Activated naive CD4-positive, alpha-beta T cell treated with anti-CD3 and anti-CD28 coated beads, Interleukin-2, amount 50 U/mL, for 24 hours (primary cell): ENCODE measurements around the gene CLSTN2.

Experiments used
- H3K27ac Mint-ChIP-seq: one replicate; pipeline ENCODE4 v1.8.0; 2021; ENCODE audit warnings: mild to moderate bottlenecking, mixed read lengths
- H3K27me3 Mint-ChIP-seq: one replicate; pipeline ENCODE4 v1.8.0; 2021; ENCODE audit warnings: mixed read lengths
- H3K36me3 Mint-ChIP-seq: one replicate; pipeline ENCODE4 v1.8.0; 2021; ENCODE audit warnings: mixed read lengths
- H3K4me1 Mint-ChIP-seq: one replicate; pipeline ENCODE4 v1.8.0; 2021; ENCODE audit warnings: mixed read lengths
- H3K4me3 Mint-ChIP-seq: one replicate; pipeline ENCODE4 v1.8.0; 2021; ENCODE audit warnings: mild to moderate bottlenecking, mixed read lengths
- H3K9me3 Mint-ChIP-seq: one replicate; pipeline ENCODE4 v1.8.0; 2021; ENCODE audit warnings: mixed read lengths

CLSTN2 gene

DNA sequence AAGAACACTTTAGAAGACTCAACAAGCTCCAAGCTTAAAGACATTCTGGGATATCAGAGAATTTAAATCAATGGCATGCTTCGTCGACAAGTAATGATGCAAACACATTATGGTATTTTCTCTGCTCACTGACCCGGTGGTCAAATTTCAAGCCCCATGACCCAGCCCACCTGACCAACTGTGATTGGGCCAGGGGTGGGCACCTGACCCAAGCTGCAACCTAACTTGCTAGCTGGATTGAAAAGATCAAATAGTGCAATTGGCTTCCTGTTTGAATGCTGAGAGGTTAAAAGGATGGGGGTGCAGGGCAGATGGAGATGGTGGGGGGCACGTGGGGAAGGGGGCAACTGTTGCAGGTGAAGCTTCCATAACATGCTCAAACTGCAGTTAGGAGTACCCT, 250.4 kb downstream of the CLSTN2 start:
- Mint-ChIP-seq H3K27ac (no peak overlapping the region), H3K27me3 (peaks cover 4% of the 10 kb centered on the region), H3K9me3 (no peaks in the 10 kb centered on the region), H3K4me1 (no peaks in the 10 kb centered on the region), H3K36me3 (no peaks in the 10 kb centered on the region), H3K4me3 (no peak overlapping the region)

DNA sequence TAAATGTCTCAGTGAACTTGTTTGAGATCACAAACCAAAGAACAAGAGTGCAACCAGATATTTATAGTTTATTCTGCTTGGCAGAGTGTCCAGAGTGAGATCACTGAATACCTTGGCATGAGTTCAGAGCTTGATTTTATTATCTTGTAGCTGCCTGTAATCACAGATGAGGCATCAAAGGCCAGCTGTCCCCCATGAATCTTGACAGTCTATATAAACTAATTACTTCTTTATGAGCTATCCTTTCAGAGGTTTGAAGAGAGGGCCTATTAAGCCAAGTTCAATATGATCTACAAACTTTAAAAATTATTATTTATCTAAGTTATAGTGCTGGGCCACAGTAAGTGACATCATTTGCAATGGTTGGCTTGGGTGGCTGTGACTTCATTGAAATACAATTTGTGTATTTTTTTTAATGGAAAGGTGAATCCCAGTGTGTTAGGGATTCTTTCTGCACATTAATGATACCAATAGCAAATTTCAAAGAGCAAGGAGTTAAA, 251.5 kb downstream of the CLSTN2 start:
- no peak overlapping the region for H3K4me3 Mint-ChIP-seq
- H3K27me3 Mint-ChIP-seq = peaks cover 4% of the 10 kb centered on the region
- no peak overlapping the region for H3K27ac Mint-ChIP-seq
- no peaks in the 10 kb centered on the region for H3K4me1 Mint-ChIP-seq
- no peaks in the 10 kb centered on the region for H3K9me3 Mint-ChIP-seq
- no peaks in the 10 kb centered on the region for H3K36me3 Mint-ChIP-seq

DNA sequence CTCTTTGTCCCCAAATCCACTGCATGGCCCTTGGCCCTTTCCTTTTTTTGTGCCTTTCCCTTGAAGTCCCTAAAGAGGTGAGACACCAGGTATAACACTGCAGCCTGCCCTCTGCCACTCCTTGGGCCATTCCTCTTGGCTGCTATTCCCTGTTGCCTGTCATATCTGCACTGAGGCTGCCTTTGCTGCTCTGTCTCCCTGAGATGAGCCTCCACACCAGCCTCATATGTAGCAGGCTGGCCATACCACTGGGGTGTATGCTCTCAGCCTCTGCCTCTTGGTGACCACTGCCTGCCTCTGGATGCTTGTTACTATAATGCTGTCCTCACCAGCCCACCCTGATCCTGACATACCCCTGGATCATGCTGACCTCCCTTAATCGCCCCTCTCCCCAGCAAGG, 252.0 kb downstream of the CLSTN2 start:
- Mint-ChIP-seq H3K36me3 (no peaks in the 10 kb centered on the region), H3K27ac (no peak overlapping the region), H3K9me3 (no peaks in the 10 kb centered on the region), H3K4me3 (no peak overlapping the region), H3K27me3 (peaks cover 4% of the 10 kb centered on the region), H3K4me1 (no peaks in the 10 kb centered on the region)

DNA sequence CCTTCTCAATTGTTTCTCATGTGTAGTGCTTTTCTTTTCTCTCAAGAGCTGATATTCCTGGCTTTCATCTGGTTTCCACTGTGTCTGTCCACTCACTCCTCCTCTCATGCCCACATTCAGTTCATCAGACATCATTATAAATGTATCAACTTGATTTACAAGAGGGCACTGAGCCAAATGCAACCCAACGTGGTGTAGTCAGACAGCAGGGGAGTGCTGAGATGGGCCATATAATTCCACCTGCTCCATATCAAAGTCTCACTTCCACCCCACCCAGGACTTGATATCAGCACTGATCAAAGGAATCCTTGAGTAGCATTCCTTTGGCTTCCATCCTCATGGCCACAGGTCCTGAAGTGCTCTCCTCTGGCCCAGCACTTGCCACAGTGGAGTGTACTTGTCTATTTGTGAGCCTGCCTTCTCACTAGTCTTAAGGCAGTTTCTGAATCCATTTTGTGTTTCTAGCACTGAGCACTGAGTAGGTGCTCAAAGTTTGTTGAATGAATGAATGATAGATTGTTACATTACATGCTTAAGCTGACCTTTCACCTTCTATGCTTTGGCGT, 252.8 kb downstream of the CLSTN2 start:
- H3K27me3 Mint-ChIP-seq = peaks cover 3% of the 10 kb centered on the region
- no peak overlapping the region for H3K4me3 Mint-ChIP-seq
- no peaks in the 10 kb centered on the region for H3K36me3 Mint-ChIP-seq

DNA sequence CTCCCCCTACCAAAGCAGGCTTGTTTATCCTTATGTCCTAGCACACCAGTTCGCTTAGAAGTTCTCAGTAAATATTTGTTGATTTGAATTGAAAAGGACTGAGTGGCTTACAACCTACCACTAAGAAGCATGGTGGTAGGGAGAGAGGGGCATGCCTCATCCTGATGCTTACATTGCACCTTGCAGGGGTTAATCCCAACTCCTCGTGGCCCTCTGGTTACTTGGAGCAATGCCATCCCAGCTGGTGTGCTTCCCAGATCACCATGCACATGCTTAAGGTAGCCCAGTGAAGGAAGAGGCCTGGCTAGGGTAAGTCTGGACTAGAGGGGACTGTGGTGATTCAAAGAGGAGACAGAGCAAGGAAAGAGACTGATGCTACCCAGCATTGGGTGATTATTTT, 253.3 kb downstream of the CLSTN2 start:
- no peaks in the 10 kb centered on the region for H3K36me3 Mint-ChIP-seq
- no peak overlapping the region for H3K4me3 Mint-ChIP-seq
- peaks cover 2% of the 10 kb centered on the region for H3K27me3 Mint-ChIP-seq
- no peaks in the 10 kb centered on the region for H3K4me1 Mint-ChIP-seq
- H3K27ac Mint-ChIP-seq = no peak overlapping the region
- H3K9me3 Mint-ChIP-seq = peaks cover 10% of the 10 kb centered on the region

More for the DNA sequence above, 252.8 kb downstream of the CLSTN2 start:
- Mint-ChIP-seq H3K9me3 (peaks cover 5% of the 10 kb centered on the region), H3K27ac (no peak overlapping the region), H3K4me1 (no peaks in the 10 kb centered on the region)

DNA sequence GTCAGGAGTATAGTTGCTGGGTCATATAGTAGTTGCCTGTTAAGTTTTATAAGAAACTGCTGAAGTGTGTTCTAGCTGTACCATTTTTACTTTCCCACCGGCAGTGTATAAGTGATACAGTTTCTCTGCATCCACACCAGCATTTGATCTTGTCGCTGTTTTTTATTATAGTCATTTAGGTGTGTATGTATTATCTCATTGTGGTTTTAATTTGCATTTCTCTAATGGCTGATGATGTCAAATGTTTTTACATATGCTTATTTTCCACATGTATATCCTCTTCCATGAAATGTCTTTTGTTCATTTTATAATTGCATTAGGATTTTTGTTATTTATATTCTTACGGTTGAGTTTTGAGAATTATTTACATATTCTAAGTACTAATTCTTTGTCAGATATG, 254.3 kb downstream of the CLSTN2 start:
- peaks cover 2% of the 10 kb centered on the region for H3K27me3 Mint-ChIP-seq
- H3K4me3 Mint-ChIP-seq = no peak overlapping the region
- H3K4me1 Mint-ChIP-seq = no peaks in the 10 kb centered on the region

DNA sequence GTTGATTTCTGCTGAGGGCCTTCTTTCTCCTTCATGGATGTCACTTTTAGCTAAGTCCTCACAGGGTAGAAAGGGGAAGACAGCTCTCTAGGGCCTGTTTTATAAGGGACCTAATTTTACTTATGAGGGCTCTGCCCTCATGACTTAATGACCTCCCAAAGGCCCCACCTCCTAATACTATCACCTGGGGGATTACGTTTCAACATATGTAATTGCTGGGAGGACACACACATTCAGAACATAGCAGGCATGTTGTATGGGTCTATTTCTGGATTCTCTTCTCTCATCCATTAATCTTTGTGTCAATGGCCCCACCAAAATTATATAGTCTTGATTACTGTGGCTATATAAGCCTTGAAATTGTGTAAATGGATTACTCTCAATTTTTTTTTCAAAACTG, 255.0 kb downstream of the CLSTN2 start:
- peaks cover 21% of the 10 kb centered on the region for H3K9me3 Mint-ChIP-seq
- peaks cover 2% of the 10 kb centered on the region for H3K27me3 Mint-ChIP-seq
- H3K4me3 Mint-ChIP-seq = no peak overlapping the region
- H3K4me1 Mint-ChIP-seq = no peaks in the 10 kb centered on the region
- peaks cover 3% of the 10 kb centered on the region for H3K36me3 Mint-ChIP-seq
- H3K27ac Mint-ChIP-seq = no peak overlapping the region

More for the DNA sequence above, 254.3 kb downstream of the CLSTN2 start:
- no peak overlapping the region for H3K27ac Mint-ChIP-seq
- peaks cover 3% of the 10 kb centered on the region for H3K36me3 Mint-ChIP-seq
- peaks cover 17% of the 10 kb centered on the region for H3K9me3 Mint-ChIP-seq

DNA sequence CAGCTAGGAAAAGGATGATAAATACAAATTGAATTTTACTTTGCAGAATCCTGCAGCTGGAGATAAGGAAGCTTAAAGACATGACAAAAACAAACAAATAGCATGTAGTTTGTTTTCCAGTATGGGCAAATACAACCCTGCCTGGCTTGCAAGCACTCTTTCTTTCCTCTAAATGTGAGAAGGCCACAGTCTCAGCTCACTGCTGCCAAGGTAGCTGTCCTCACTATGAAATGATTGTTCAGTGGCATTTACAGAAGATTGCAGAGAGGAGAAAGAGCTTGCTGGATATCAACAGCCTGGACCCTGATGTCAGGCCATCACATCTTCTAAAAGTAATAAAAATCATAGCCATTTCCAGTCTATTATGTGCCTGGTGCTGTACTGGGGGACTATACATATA, 262.0 kb downstream of the CLSTN2 start:
- Mint-ChIP-seq H3K27me3 (peaks cover 1% of the 10 kb centered on the region), H3K4me3 (no peak overlapping the region), H3K36me3 (peaks cover 3% of the 10 kb centered on the region), H3K27ac (no peak overlapping the region), H3K9me3 (peaks cover 21% of the 10 kb centered on the region), H3K4me1 (no peaks in the 10 kb centered on the region)

DNA sequence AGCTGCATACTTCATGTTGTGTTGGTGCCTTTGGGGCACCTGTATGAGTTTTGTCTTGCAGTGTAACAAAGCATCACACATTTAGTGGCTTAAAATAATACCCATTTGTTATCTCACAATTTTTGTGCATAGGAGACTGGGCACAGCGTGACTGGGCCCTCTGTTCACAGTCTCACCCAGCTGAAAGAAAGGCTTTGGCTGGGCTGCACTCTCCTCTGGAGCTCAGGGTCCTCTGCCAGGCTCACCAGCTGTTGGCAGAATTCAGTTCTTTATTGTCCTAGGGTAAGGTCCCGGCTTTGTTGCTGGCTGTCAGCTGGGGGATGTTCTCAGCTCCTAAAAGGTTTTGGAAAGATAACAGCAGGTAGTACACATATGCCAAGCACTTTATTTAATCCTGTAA, 263.3 kb downstream of the CLSTN2 start:
- H3K27me3 Mint-ChIP-seq = no peaks in the 10 kb centered on the region
- peaks cover 12% of the 10 kb centered on the region for H3K9me3 Mint-ChIP-seq
- peaks cover 3% of the 10 kb centered on the region for H3K36me3 Mint-ChIP-seq
- H3K27ac Mint-ChIP-seq = no peak overlapping the region
- no peak overlapping the region for H3K4me3 Mint-ChIP-seq
- H3K4me1 Mint-ChIP-seq = no peaks in the 10 kb centered on the region

DNA sequence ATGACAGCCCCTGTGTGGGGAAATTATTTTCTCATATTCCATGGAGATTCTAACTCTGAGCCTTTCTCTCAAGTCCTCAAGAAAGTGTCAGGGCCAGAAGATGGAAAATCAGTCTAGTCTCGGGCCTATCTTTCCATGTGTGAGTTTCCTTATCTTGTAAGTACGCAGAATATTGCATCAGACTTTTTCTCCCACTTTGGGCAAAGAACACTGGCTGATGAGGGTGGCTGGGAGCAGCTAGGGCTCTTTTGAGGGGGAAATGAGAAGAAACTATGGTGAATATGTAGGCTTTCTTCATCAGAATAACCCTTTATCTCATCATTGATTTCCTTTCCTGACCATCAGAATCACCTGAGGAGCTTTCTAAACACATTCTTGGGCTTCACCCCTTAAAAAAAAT, 264.0 kb downstream of the CLSTN2 start:
- Mint-ChIP-seq H3K4me3 (no peak overlapping the region), H3K4me1 (no peaks in the 10 kb centered on the region), H3K36me3 (no peaks in the 10 kb centered on the region), H3K9me3 (peaks cover 5% of the 10 kb centered on the region), H3K27me3 (no peaks in the 10 kb centered on the region), H3K27ac (no peak overlapping the region)

DNA sequence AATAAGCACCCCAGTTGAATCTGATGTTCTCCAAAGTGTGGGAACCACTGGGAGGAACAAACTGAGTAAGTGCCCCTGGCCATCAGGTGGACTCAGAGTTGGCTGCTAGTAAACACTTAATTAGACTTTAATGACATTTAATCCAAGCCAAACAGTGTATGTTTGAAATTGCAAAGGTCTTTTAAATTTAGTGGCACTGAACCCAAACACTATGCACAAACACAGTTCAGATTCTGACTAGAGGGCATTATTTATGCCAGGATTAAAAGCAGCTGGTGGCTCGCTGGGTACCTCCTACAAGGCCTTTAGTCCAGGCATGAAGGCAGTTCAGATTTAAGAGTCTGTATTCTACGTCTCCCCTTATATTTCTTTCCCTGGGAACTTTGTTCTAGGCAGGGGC, 264.8 kb downstream of the CLSTN2 start:
- no peaks in the 10 kb centered on the region for H3K4me1 Mint-ChIP-seq
- H3K36me3 Mint-ChIP-seq = no peaks in the 10 kb centered on the region

DNA sequence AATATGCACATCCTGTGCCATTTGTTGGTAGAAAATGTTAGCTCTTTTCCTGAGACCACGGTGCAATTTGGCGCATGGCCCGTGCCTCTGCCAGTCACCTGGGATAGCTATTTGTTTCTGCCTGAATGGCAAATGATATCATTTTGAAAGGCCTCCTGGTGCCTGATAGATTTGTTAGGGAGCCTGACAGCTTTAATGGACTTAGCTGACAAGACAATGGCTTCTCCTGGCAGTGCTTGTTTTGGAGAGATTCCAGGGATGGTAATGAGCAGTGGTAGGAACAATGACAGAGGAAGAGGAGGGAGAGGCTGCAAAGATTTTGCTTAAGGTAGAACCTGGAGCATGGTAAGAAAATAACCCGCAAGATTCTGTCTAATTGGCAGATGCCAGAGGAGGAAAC, 268.5 kb downstream of the CLSTN2 start:
- Mint-ChIP-seq H3K4me1 (no peaks in the 10 kb centered on the region), H3K9me3 (no peaks in the 10 kb centered on the region), H3K27me3 (peaks cover 2% of the 10 kb centered on the region), H3K27ac (no peak overlapping the region), H3K4me3 (no peak overlapping the region), H3K36me3 (no peaks in the 10 kb centered on the region)

More for the DNA sequence above, 264.8 kb downstream of the CLSTN2 start:
- Mint-ChIP-seq H3K9me3 (no peaks in the 10 kb centered on the region), H3K4me3 (no peak overlapping the region), H3K27ac (no peak overlapping the region), H3K27me3 (no peaks in the 10 kb centered on the region)

DNA sequence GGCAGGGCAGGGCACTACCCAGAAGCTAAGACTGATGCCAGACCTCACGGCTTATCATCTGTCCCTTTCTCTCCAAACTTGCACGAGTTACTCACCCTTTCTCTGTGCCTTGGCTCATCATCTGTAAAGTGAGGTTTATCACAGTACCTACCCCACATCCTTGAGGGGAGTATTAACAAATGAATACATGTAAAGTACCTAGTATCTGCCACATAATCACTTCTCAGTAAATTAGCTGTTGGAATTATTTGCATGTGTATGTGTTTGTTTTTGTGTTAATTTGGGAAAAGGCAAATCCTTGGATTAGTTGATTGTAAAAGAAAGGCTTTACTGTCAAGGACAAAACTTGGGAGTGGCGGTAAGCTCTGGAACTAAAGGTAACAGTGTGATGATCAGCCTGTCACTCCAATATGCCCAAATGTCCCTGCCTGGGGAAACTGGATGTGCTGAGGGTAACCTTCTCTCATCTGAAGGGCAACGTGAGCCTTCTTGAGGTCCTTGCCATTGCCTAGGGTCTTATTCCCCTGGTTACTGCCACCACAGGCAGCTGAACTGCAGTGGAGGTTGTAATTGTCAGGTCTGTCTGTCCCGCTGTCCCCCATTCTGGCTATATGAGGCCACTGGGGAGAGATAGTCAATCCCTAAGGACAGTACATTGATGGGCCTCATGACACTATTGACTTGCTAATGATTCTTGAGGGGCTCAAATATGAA, 269.4 kb downstream of the CLSTN2 start:
- Mint-ChIP-seq H3K27ac (no peak overlapping the region), H3K4me1 (no peaks in the 10 kb centered on the region), H3K9me3 (no peaks in the 10 kb centered on the region), H3K4me3 (no peak overlapping the region), H3K27me3 (peaks cover 2% of the 10 kb centered on the region), H3K36me3 (no peaks in the 10 kb centered on the region)

DNA sequence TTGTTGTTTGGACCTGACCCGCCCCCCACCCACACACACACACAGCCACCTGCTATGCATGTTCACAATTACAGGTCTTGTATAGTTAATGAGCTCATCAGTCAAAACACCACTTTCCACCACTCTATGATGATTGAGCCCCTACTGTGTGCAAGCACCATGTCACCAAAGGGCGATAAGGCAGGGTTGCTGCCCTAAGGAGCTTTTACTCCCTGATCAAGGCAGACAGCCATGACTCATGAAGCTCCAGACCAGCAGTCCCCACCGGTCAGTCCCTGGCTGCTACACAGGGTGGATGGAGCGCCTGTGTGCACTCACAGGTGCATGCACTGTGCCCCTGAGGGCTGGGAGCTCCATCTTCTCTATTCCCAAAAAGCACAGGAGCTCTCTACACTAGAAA, 270.6 kb downstream of the CLSTN2 start:
- H3K4me3 Mint-ChIP-seq = no peak overlapping the region
- peaks cover 3% of the 10 kb centered on the region for H3K27me3 Mint-ChIP-seq
- H3K36me3 Mint-ChIP-seq = no peaks in the 10 kb centered on the region
- H3K9me3 Mint-ChIP-seq = no peaks in the 10 kb centered on the region
- H3K27ac Mint-ChIP-seq = no peak overlapping the region
- H3K4me1 Mint-ChIP-seq = no peaks in the 10 kb centered on the region

DNA sequence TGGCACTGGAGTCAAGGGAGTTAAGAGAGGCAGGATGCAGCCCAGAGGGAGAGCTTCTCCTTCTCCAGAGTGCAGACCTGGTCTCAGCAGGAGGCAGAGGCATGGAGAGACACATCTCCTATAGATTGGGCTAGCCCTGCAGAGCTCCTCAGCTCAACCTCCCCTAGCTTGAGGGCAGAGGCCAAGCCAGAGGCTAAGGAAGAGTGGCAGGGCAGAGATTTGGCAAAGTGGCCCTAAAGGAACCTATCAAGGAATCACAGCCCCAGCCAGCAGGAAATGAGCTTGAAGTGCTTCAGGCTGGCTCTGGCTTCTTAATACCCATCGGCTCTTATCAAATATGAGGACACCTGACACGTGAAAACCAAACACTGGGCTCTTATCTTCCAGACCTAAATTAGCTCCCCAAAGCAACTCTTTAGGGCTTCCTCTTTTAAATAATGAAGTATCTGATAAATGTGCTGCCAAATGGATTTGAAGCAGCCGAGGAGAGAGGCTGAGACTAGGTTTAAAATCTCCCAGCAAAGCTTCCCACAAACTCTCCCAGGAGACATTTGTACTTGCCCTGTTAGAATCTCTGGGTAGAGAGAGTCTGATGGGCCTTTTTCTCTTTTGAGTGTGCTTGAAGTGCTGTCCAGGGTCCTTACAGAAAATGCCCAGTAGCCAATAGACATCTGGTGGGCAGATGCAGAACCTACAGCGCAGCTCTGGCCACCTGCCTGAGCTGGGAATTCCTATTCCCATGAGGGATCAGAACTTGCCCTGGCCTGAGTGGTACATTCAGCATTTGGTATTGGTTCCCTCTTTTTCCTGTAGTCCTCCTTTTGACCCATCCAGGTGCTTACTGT, 271.4 kb downstream of the CLSTN2 start:
- Mint-ChIP-seq H3K27ac (no peak overlapping the region), H3K36me3 (no peaks in the 10 kb centered on the region)

DNA sequence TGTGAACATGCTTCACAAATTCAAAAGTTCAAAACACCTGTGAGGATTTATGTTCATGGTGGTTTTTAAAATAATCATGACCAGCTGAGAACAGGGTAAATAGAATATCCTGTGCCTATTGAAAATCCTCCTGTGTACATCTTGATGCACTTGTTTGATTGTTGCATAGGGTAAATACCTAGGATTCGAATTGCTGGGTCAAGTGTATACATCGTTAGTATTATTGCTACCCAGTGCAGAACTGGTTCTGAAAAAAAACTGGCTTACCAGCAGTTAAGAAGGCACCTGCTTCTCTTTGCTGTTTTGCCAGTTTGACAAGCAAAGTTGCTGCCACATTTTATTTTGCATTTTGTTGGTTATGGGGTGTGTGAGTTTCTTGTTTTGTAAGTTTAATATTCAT, 272.6 kb downstream of the CLSTN2 start:
- Mint-ChIP-seq H3K4me3 (no peak overlapping the region), H3K27ac (no peak overlapping the region), H3K9me3 (no peaks in the 10 kb centered on the region), H3K27me3 (peaks cover 3% of the 10 kb centered on the region), H3K36me3 (no peaks in the 10 kb centered on the region), H3K4me1 (no peaks in the 10 kb centered on the region)

More for the DNA sequence above, 271.4 kb downstream of the CLSTN2 start:
- Mint-ChIP-seq H3K4me3 (no peak overlapping the region), H3K27me3 (peaks cover 3% of the 10 kb centered on the region), H3K4me1 (no peaks in the 10 kb centered on the region), H3K9me3 (no peaks in the 10 kb centered on the region)
